Left lung (tissue), 10 donors: ENCODE data around the gene TLDC2. TPM values are rescaled to one million over a fixed set of nuclear protein-coding genes. Genes with fewer than 3 reads are reported as not detected.

Experiments used
- ATAC-seq: fragments of 200-7000 bp; cut with Tn5 transposase; one replicate; pipeline ENCODE4 v1.9.1; 2020; ENCODE audit warnings: moderate library complexity
- DNase-seq, 4 donors: peaks; one replicate each; pipeline ENCODE4 v3.0.0-alpha.2; 2013 to 2020
- H3K27ac ChIP-seq, 2 donors: fragments of 200-600 bp; sonication (generic) in 1 of 2; one replicate each; pipeline versions ENCODE4 v1.5.0 to v1.8.0; 2020 to 2021
- H3K27me3 ChIP-seq, 2 donors: fragments of 200-600 bp; sonication (generic) in 1 of 2; one replicate each; pipeline versions ENCODE4 v1.5.0 to v1.8.0; 2020 to 2021
- H3K36me3 ChIP-seq, 2 donors: fragments of 200-600 bp; sonication (generic) in 1 of 2; one replicate each; pipeline versions ENCODE4 v1.5.0 to v1.8.0; 2020 to 2021
- H3K4me1 ChIP-seq, 2 donors: fragments of 200-600 bp; one replicate each; pipeline ENCODE4 v1.8.0; 2021
- H3K4me3 ChIP-seq, 2 donors: fragments of 200-600 bp; sonication (generic) in 1 of 2; one replicate each; pipeline versions ENCODE4 v1.5.0 to v1.8.0; 2020 to 2021; ENCODE audit warnings: mild to moderate bottlenecking in 1 of 2
- H3K9me3 ChIP-seq, 2 donors: fragments of 200-600 bp; sonication (generic) in 1 of 2; one replicate each; pipeline versions ENCODE4 v1.5.0 to v1.8.0; 2020 to 2021
- CTCF ChIP-seq, 2 donors: fragments of 200-600 bp; sonication (generic) in 1 of 2; IDR thresholded peaks; one replicate each; pipeline versions ENCODE4 v1.5.0 to v1.8.0; 2021; ENCODE audit warnings: antibody characterized with exemption in 2 of 2
- intact Hi-C, 2 donors: fragments of 100-400 bp; cut with DNase I; formaldehyde crosslinking; loops; one replicate each; pipeline versions ENCODE4 v1.11.2 to v1.14.2; 2022
- polyA plus RNA-seq, 6 donors: library from polyadenylated mRNA; unstranded; fragments of 120-200 nt; gene quantifications; one replicate each; pipeline ENCODE4 v1.2.1, GENCODE V29; 2013; ENCODE audit not compliant: insufficient read length in 6 of 6
- total RNA-seq, 2 donors: library from RNA; stranded (reverse); fragmentation: NEBNext Ultra II Directional; extraction: Animal tissue kit (Norgen Biotek cat#: 25700); gene quantifications; one replicate each; pipeline ENCODE4 v1.2.1, GENCODE V29; 2021
- donor health status: DM: no; HTN: yes; CAD: no.
- donor health status: DM: no; HTN: no; CAD: no.

Gene TLDC2
- total and polyA plus RNA-seq, 8 donors: 0.29 to 2.5 (median 1.6) TPM

GRCh38 chr20:36878941-36879340 lies 3.0 kb downstream of the TLDC2 start:
- H3K27me3 ChIP-seq: no peaks in the 10 kb centered on the region
- no peak for TF ChIP-seq CTCF (IDR thresholded peaks at IDR 0.05)
- H3K4me1 ChIP-seq: no peaks in the 10 kb centered on the region
- H3K36me3 ChIP-seq: no peaks in the 10 kb centered on the region
- no peak overlapping the region for H3K4me3 ChIP-seq
- H3K27ac ChIP-seq: no peak overlapping the region
- intact Hi-C loops: no loop called here
- DNase-seq: peak in 1 of 4 donors; percentile 59
- H3K9me3 ChIP-seq: no peaks in the 10 kb centered on the region
- no peak for ATAC-seq

DNA sequence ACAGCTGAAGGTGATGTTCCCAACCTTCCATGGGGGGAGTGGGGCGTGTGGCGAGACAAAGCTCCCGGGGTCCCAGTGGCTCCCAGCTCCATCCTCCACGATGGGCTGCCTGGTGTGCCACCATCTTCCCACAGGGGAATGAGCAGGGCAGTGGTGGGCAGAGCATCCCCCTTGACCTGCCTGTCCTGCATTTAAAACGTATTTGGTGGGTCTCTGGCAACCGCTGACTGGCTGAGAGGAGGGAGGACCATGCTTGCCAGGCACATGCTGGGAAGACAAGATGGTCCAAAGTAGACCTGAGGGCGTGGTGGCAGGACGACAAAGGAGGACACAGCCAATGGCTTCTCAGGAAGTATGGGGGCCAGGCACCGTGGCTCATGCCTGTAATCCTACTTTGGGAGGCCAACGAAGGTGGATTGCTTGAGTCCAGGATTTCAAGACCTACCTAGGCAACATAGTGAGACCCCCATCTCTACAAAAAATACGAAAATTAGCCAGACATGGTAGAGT lies 4.9 kb downstream of the TLDC2 start:
- ATAC-seq (no peak), DNase-seq (peak in 1 of 4 donors; percentile 39)
- intact Hi-C loops: no loop called here
- Histone ChIP-seq H3K27ac (no peak overlapping the region), H3K9me3 (no peaks in the 10 kb centered on the region), H3K4me1 (no peaks in the 10 kb centered on the region), H3K4me3 (no peak overlapping the region), H3K27me3 (no peaks in the 10 kb centered on the region), H3K36me3 (no peaks in the 10 kb centered on the region)
- TF ChIP-seq CTCF (IDR thresholded peaks at IDR 0.05): no peak

- intact Hi-C loops: no loop called here
- TF ChIP-seq CTCF (IDR thresholded peaks at IDR 0.05): no peak
- Histone ChIP-seq H3K4me3 (no peak overlapping the region), H3K4me1 (no peaks in the 10 kb centered on the region), H3K36me3 (no peaks in the 10 kb centered on the region), H3K27me3 (no peaks in the 10 kb centered on the region), H3K9me3 (no peaks in the 10 kb centered on the region), H3K27ac (no peak overlapping the region)
- DNase-seq (peak in 1 of 4 donors; percentile 74), ATAC-seq (no peak)
Measured at GRCh38 chr20:36881331-36881730, 5.4 kb downstream of the TLDC2 start.

DNA sequence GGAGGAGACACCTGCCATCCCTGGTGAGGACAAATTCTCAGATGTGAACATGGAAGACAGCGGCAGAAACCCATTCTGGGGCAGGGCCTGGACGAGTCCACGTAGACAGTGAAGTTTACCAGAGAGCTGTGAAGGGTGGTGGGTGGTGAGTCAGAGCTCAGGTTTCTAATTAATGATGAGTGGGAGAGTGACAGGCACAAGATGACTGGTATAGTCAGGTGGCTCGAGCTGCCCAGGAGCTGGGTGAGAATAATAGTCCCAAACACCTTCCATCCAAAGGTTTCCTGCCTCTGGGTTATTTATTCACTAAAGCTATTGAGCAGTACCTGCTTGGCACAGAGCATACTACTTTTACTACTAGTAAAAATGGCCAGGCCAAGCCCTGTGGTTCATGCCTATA lies 6.0 kb downstream of the TLDC2 start:
- H3K9me3 ChIP-seq: no peaks in the 10 kb centered on the region
- H3K27me3 ChIP-seq: no peaks in the 10 kb centered on the region
- intact Hi-C loops: no loop called here
- no peak for TF ChIP-seq CTCF (IDR thresholded peaks at IDR 0.05)
- H3K4me1 ChIP-seq: peaks cover 0 to 3% of the 10 kb centered on the region in 2 donors
- ATAC-seq (no peak), DNase-seq (peak in 1 of 4 donors; percentile 6)
- no peak overlapping the region for H3K4me3 ChIP-seq
- H3K36me3 ChIP-seq: no peaks in the 10 kb centered on the region
- H3K27ac ChIP-seq: no peak overlapping the region

- H3K4me3 ChIP-seq: no peak overlapping the region
- H3K4me1 ChIP-seq: peaks cover 0 to 8% of the 10 kb centered on the region in 2 donors
- intact Hi-C loops: no loop called here
- no peak overlapping the region for H3K27ac ChIP-seq
- H3K9me3 ChIP-seq: no peaks in the 10 kb centered on the region
- peaks cover 0 to 3% of the 10 kb centered on the region in 2 donors for H3K36me3 ChIP-seq
- DNase-seq: no peak
- no peaks in the 10 kb centered on the region for H3K27me3 ChIP-seq
- no peak for TF ChIP-seq CTCF (IDR thresholded peaks at IDR 0.05)
- ATAC-seq: no peak
Measured at GRCh38 chr20:36883977-36884535, 8.1 kb downstream of the TLDC2 start.
